GM18519 (cell line): Measurements from ENCODE around the gene NDUFAF3.
A peak's percentile ranks its signal among the peaks of the same experiment; 100 is the strongest.

Experiments
- ATAC-seq: cut with Tn5 transposase; IDR thresholded peaks from one replicate; pipeline ENCODE4 v1.9.1; 2021; ENCODE audit warnings: mild to moderate bottlenecking, moderate library complexity; ENCODE audit not compliant: unreplicated experiment, low FRiP score

The NDUFAF3 gene, protein sequence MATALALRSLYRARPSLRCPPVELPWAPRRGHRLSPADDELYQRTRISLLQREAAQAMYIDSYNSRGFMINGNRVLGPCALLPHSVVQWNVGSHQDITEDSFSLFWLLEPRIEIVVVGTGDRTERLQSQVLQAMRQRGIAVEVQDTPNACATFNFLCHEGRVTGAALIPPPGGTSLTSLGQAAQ

DNA sequence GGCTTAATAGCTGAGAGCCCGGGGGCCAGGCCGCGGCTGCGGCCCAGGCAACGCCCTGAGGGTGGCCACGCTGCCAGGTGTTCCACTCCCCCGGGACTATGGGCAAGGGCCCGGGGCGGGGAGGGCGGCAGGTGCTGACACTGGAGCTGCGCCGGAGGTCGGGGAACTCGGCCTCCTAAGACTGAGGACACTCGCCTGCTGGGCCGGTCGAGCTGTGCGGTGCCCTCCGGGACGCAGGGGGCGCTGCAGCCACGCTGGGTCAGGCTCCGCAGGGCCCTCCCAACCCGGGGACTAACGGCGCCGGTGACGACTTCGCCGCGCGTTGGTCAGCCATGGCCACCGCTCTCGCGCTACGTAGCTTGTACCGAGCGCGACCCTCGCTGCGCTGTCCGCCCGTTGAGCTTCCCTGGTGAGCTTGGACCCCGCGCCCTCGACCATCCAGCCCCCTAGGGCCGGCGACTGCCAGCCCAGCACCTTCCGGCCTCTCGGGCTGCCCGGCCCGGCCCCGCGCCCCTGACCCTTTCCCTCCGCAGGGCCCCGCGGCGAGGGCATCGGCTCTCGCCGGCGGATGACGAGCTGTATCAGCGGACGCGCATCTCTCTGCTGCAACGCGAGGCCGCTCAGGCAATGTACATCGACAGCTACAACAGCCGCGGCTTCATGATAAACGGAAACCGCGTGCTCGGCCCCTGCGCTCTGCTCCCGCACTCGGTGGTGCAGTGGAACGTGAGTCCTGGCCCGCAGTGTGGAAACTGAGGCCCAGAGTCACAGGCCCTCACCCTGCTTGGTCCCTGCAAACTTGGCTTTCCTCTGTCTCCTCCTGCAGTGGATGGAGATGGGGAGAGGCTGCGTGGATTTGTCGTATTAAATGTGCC lies at the start of gene NDUFAF3:
Gene NDUFAF3 (plus strand): TSS at position 309 of the 875 bp plus-strand sequence. CDS start 24 bp downstream, at position 333.
- peak; percentile 34 for ATAC-seq

DNA sequence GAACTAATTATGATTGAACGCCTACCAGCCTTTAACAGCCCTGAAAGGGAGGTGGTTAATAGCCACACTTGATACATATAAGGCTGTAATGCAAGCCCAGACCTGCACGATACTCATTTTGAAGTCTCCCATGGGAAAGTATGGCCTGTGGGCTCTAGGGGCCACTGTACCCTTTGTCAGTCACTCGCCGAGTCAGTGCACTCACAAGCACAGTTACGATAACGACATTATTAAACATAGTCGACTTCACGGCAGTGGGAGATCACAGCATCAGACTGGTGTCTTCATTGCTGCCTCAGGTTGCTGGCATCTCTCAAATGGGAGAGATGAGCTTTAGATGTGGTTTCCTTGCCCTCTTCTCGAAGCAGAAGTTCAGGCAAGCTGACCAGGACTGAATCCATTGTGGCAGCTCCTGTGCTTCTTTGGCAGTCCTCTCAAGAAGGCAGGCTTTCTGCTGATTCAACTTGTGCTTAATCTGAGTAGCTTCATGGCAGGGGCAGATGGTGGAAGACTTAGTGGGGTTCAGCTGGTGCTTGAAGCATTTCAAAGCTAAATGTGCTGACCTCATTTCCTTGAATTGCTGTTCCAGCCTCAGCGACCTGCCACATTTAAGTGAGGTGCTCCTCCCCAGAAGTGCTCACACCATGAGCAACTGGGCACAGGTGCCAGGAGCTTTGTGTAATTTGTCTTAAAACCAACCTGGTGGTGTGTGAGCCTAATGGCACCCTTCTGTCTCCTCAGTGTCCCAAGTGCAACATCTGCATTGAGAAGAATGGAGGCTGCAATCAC lies 47.7 kb upstream of the NDUFAF3 start:
- no peak for ATAC-seq

- no peak for ATAC-seq
Observed at GRCh38 chr3:48979451-48979850, 42.5 kb upstream of the NDUFAF3 start.

DNA sequence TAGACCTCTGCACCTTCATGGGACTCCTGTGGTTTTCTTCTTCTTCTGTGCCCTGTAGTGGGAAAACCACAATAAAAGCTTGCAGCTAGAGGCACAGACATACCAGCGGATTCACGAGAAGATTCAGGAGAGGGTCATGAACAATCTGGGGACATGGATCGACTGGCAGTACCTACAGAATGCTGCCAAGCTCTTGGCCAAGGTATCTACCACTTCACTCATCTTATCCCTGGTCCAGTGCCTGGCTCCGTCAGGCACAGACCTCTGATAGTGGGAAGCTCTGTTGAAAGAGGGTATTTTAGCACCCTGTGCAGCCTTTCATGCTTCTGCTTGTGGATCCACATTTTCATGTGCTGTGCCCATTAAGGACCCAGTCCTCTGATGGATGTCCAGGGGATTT lies 41.6 kb upstream of the NDUFAF3 start:
- ATAC-seq, result no peak

DNA sequence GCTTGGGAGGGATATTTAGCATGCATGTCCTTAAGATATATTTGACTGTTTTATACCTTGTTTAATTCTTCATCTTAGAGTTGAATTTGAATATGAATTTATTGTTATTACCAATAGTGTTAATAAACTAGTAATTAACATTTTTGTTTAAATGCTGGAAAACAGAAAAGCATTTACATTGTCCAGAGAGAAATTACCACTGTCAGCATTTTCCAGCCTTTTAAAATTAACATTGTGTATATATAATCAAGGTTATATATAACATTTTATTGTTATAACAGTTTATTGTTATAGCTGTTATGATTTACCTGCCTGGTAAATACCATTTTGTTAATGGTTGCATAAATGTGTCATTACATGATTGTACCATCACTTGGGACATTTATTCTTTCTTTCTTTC lies 39.9 kb upstream of the NDUFAF3 start:
- ATAC-seq, result no peak

DNA sequence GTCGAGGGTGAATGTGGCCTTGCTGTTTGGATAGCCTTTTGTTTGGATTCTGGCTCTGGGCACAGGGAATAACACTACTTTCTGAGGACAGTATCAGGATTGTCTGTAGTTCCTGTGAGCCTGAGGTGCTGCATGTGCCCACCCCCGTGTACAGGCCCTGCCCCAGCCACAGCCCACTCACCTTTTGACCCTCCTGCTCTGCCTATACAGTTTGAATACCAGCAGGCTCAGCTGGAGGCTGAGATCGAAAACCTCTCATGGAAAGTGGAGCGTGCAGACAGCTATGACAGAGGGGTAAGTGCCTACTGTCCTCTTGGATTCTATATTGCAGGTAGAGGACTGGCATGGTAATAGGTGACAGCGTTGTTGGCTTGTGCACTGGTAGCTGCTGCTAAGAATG lies 39.2 kb upstream of the NDUFAF3 start:
- no peak for ATAC-seq

DNA sequence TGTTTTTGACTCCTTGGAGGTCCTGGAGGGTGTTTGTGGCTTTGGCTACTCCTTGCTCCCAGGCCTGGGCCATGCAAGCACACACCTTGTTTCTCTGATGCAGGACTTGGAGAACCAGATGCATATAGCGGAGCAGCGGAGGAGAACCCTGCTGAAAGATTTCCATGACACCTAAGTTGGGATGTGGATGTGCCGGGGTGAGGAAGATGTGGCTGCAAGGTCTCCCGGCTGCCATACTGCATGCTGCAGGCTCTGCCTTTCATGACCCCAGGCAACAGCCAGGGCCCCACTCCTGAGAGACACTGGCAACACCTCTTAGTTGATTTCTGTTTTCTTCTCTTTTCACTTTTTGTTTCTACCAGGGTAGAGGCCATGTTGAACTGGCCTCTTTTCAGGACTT lies 38.8 kb upstream of the NDUFAF3 start:
- no peak for ATAC-seq

DNA sequence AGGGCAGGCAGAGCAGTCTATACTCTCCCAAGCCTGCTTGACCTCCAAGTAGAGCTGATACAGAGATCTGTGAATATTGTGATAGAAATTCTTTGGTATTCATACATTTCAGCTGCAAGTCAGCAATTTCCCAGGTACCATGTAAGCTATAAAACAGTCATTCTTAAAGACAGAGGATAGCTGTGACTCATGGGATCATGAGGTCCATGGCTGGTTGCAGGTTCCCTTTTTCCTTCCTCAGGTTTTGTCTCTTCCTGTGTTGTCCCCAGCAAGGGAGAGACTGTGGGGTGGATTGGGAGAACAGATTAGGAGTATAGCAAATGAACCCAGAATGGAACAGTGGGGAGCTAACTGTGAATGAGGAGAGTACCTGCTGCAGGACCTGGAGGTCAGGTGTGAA lies 37.3 kb upstream of the NDUFAF3 start:
- ATAC-seq, result no peak

GRCh38 chr3:48985831-48986376 lies 36.0 kb upstream of the NDUFAF3 start:
- no peak for ATAC-seq

- ATAC-seq, result no peak
Observed at GRCh38 chr3:48989126-48989795, 32.7 kb upstream of the NDUFAF3 start.

- ATAC-seq, result no peak
Observed at GRCh38 chr3:48989796-48990635, 31.9 kb upstream of the NDUFAF3 start, which contains the start of gene P4HTM. P4HTM (plus strand) TSS chr3:48990241; CDS start chr3:48990257, 16 bp downstream.

- no peak for ATAC-seq
Observed at GRCh38 chr3:48990636-48991469, 31.1 kb upstream of the NDUFAF3 start.

DNA sequence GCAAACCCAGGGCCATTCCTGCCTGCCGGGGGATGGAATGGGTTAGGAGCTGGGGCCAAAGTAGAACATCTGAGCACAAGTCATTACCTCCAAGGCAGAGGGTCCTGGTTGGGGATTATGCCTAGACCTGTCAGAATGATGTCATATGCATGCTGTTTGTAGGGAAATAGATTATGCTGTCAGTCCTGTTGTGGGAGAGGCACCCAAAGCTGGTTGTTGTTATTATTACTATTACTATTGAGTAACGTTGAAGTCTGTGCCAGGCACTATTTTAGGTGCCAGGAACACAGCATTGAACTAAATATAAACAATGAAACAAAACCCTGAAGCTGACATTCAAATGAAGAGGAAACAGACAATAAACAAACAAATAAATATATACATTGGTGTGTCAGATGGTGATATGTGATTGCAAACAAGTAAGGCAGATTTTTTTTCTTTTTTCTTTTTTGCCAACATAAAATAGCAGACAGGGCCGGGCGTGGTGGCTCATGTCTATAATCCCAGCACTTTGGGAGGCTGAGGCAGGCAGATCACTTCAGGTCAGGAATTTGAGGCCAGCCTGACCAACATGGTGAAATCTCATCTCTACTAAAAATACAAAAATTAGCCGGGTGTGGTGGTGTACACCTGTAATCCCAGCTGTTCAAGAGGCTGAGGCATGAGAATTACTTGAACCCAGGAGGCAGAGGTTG lies 29.9 kb upstream of the NDUFAF3 start:
- ATAC-seq, result no peak

DNA sequence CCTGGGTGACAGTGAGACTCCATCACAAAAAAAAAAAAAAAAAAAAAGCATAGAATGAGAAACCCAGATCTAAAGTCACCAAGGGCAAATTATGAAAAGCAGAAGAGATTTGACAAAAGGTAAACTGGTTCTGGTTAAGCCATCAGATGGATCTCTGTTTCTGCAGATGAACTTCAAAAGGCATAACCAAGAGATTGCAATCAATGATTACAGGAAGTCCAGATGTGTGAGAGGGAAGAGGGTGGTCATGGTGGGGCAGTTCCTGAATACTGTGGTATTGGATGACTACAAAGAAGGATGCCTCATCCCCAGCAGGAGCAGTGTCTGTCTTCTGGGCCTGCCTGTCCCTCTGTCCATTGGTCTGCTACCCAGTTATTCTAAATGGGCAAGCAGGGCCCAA lies 28.1 kb upstream of the NDUFAF3 start:
- ATAC-seq, result no peak

GRCh38 chr3:48996640-48997039 lies 25.3 kb upstream of the NDUFAF3 start:
- no peak for ATAC-seq

DNA sequence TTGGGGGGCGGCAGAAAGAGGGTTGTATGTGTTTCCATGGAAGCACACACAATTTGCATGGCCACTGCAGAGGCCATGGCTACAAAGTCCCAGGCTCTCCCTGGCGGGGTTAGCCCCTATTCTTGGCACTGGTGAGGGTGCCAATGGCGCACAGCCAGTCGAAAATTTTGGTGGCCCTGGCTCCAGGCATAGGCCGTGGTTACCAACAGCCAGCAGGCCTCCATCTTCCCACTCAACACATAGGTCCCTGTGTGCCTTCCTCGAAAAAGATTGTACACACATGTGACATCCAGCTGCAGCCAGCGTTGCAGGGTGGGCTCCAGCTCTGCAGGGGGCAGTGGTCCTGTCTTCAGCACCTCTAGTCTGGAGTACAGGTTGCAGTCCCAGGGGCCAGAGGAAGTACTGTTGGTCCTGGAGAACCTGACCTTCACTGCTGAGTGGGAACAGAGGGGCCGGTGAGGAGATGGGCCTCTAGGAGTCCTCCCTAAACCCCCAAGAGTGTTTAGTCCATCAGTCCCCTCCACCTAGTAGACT lies 24.8 kb upstream of the NDUFAF3 start:
- no peak for ATAC-seq

- ATAC-seq, result no peak
Observed at GRCh38 chr3:48997714-48998637, 23.9 kb upstream of the NDUFAF3 start.
